SJCRH30 (cell line): ENCODE data around the gene MYH2. TPM values are rescaled to one million over a fixed set of nuclear protein-coding genes. Genes with fewer than 3 reads are reported as not detected.
"Not testable (repeated sequence)": the region's sequence is repeated elsewhere in the genome, so short reads cannot be mapped to it uniquely, and the experiment has no call there.

ENCODE experiments used
- DNase-seq, 2 experiments: peaks; one replicate each; pipeline ENCODE4 v3.0.0-alpha.2; 2015 to 2020
- H3K27ac ChIP-seq: fragments of 250-450 bp; sonication (Bioruptor Pico); 2 replicates; pipeline ENCODE4 v1.5.1; 2020; ENCODE audit warnings: mild to moderate bottlenecking, moderate library complexity
- H3K27me3 ChIP-seq: fragments of 250-450 bp; sonication (Bioruptor Pico); 2 replicates; pipeline ENCODE4 v1.5.1; 2020; ENCODE audit warnings: mild to moderate bottlenecking, moderate library complexity
- H3K36me3 ChIP-seq: fragments of 250-450 bp; sonication (Bioruptor Pico); 2 replicates; pipeline ENCODE4 v1.5.1; 2020; ENCODE audit warnings: mild to moderate bottlenecking, moderate library complexity
- H3K4me1 ChIP-seq: fragments of 250-450 bp; sonication (Bioruptor Pico); 2 replicates; pipeline ENCODE4 v1.5.1; 2020; ENCODE audit warnings: mild to moderate bottlenecking, moderate library complexity
- H3K4me3 ChIP-seq: fragments of 250-450 bp; sonication (Bioruptor Pico); 2 replicates; pipeline ENCODE4 v1.5.1; 2020; ENCODE audit warnings: mild to moderate bottlenecking, moderate library complexity
- H3K9me3 ChIP-seq: fragments of 250-450 bp; sonication (Bioruptor Pico); replicated peaks from 2 replicates; pipeline ENCODE4 v1.5.1; 2020; ENCODE audit warnings: mild to moderate bottlenecking, moderate library complexity
- total RNA-seq: library from RNA; depleted of rRNA; stranded (reverse); fragments of >200 nt; shearing (Covaris generic); gene quantifications from 2 replicates; pipeline ENCODE4 v1.2.3, GENCODE V29; 2014; rRNA removed

MYH2 gene
- total RNA-seq = 0.04 TPM in 1 of 2 replicates, not detected in the other

GRCh38 chr17:10549096-10549842 is at the start of gene MYH2:
MYH2 (minus strand) TSS chr17:10549658; CDS start chr17:10547920, 1,738 bp downstream.
- no peaks in the 10 kb centered on the region for H3K36me3 ChIP-seq
- H3K4me1 ChIP-seq = no peaks in the 10 kb centered on the region
- no peaks in the 10 kb centered on the region for H3K27me3 ChIP-seq
- H3K9me3 ChIP-seq = no peaks in the 10 kb centered on the region
- DNase-seq = no peak
- no peak within 1 kb of the TSS for H3K27ac ChIP-seq
- no peak within 1 kb of the TSS for H3K4me3 ChIP-seq

- H3K4me1 ChIP-seq = no peaks in the 10 kb centered on the region; the same call in 1 of the 2 replicates
- DNase-seq = no peak
Measured at GRCh38 chr17:10598621-10599020, 49.2 kb upstream of the MYH2 start.

GRCh38 chr17:10589553-10590145 is 40.2 kb upstream of the MYH2 start:
- H3K36me3 ChIP-seq = no peaks in the 10 kb centered on the region
- H3K9me3 ChIP-seq = no peaks in the 10 kb centered on the region
- no peaks in the 10 kb centered on the region for H3K4me1 ChIP-seq
- no peak overlapping the region for H3K27ac ChIP-seq
- DNase-seq = no peak
- no peaks in the 10 kb centered on the region for H3K27me3 ChIP-seq
- no peak overlapping the region for H3K4me3 ChIP-seq

More at GRCh38 chr17:10598621-10599020, 49.2 kb upstream of the MYH2 start:
- Histone ChIP-seq H3K27ac (no peak overlapping the region), H3K9me3 (no peaks in the 10 kb centered on the region), H3K36me3 (no peaks in the 10 kb centered on the region), H3K4me3 (no peak overlapping the region), H3K27me3 (no peaks in the 10 kb centered on the region)

- H3K36me3 ChIP-seq = no peaks in the 10 kb centered on the region
- H3K4me1 ChIP-seq = no peaks in the 10 kb centered on the region
- no peak overlapping the region for H3K4me3 ChIP-seq
- no peak for DNase-seq
- H3K27me3 ChIP-seq = no peaks in the 10 kb centered on the region
- H3K27ac ChIP-seq = no peak overlapping the region
- H3K9me3 ChIP-seq = no peaks in the 10 kb centered on the region
Measured at GRCh38 chr17:10585529-10585928, 36.1 kb upstream of the MYH2 start.

GRCh38 chr17:10583834-10584233 is 34.4 kb upstream of the MYH2 start:
- H3K4me3 ChIP-seq = no peak overlapping the region
- no peaks in the 10 kb centered on the region for H3K27me3 ChIP-seq
- no peaks in the 10 kb centered on the region for H3K9me3 ChIP-seq
- H3K27ac ChIP-seq = no peak overlapping the region
- no peaks in the 10 kb centered on the region for H3K36me3 ChIP-seq
- H3K4me1 ChIP-seq = peaks cover 13% of the 10 kb centered on the region
- no peak for DNase-seq

- H3K4me3 ChIP-seq = no peak overlapping the region
- H3K27me3 ChIP-seq = no peaks in the 10 kb centered on the region
- no peak overlapping the region for H3K27ac ChIP-seq
- no peaks in the 10 kb centered on the region for H3K36me3 ChIP-seq
- DNase-seq = peak; percentile 73 to 86
- H3K4me1 ChIP-seq = peaks cover 14% of the 10 kb centered on the region
- H3K9me3 ChIP-seq = no peaks in the 10 kb centered on the region
Measured at GRCh38 chr17:10579270-10579669, 29.8 kb upstream of the MYH2 start.

- no peak overlapping the region for H3K27ac ChIP-seq
- H3K9me3 ChIP-seq = no peaks in the 10 kb centered on the region
- H3K27me3 ChIP-seq = no peaks in the 10 kb centered on the region
- H3K36me3 ChIP-seq = no peaks in the 10 kb centered on the region
- peaks cover 7% of the 10 kb centered on the region for H3K4me1 ChIP-seq
- no peak for DNase-seq
- no peak overlapping the region for H3K4me3 ChIP-seq
Measured at GRCh38 chr17:10574324-10574723, 24.9 kb upstream of the MYH2 start.

- Histone ChIP-seq H3K27me3 (no peaks in the 10 kb centered on the region), H3K9me3 (no peaks in the 10 kb centered on the region), H3K4me1 (no peaks in the 10 kb centered on the region), H3K27ac (no peak overlapping the region), H3K4me3 (no peak overlapping the region), H3K36me3 (no peaks in the 10 kb centered on the region)
- DNase-seq = no peak
Measured at GRCh38 chr17:10563991-10564660, 14.7 kb upstream of the MYH2 start.

GRCh38 chr17:10558049-10558448 is 8.6 kb upstream of the MYH2 start:
- Histone ChIP-seq H3K27me3 (no peaks in the 10 kb centered on the region), H3K27ac (no peak overlapping the region), H3K9me3 (no peaks in the 10 kb centered on the region), H3K36me3 (no peaks in the 10 kb centered on the region), H3K4me3 (no peak overlapping the region), H3K4me1 (no peaks in the 10 kb centered on the region)
- no peak for DNase-seq

- Histone ChIP-seq H3K27me3 (no peaks in the 10 kb centered on the region), H3K4me1 (no peaks in the 10 kb centered on the region), H3K36me3 (no peaks in the 10 kb centered on the region), H3K9me3 (no peaks in the 10 kb centered on the region), H3K27ac (no peak overlapping the region), H3K4me3 (no peak overlapping the region)
- no peak for DNase-seq
Measured at GRCh38 chr17:10557422-10557821, 8.0 kb upstream of the MYH2 start.

GRCh38 chr17:10556301-10557005 is 7.0 kb upstream of the MYH2 start:
- no peaks in the 10 kb centered on the region for H3K27me3 ChIP-seq
- H3K9me3 ChIP-seq = no peaks in the 10 kb centered on the region
- DNase-seq = no peak
- no peak overlapping the region for H3K27ac ChIP-seq
- no peaks in the 10 kb centered on the region for H3K36me3 ChIP-seq
- H3K4me3 ChIP-seq = no peak overlapping the region
- no peaks in the 10 kb centered on the region for H3K4me1 ChIP-seq

- no peaks in the 10 kb centered on the region for H3K9me3 ChIP-seq
- H3K27me3 ChIP-seq = no peaks in the 10 kb centered on the region
- no peak overlapping the region for H3K27ac ChIP-seq
- H3K4me3 ChIP-seq = no peak overlapping the region
- no peaks in the 10 kb centered on the region for H3K36me3 ChIP-seq
- no peaks in the 10 kb centered on the region for H3K4me1 ChIP-seq
- DNase-seq = no peak
Measured at GRCh38 chr17:10550014-10550413, 556 bp upstream of the MYH2 start.

GRCh38 chr17:10547351-10547750 is 2.1 kb downstream of the MYH2 start:
- Histone ChIP-seq H3K36me3 (no peaks in the 10 kb centered on the region), H3K4me3 (no peak overlapping the region), H3K9me3 (no peaks in the 10 kb centered on the region), H3K27ac (no peak overlapping the region), H3K4me1 (peaks cover 5% of the 10 kb centered on the region; the same call in 1 of the 2 replicates), H3K27me3 (no peaks in the 10 kb centered on the region)
- DNase-seq = no peak

GRCh38 chr17:10543486-10543885 is 6.0 kb downstream of the MYH2 start:
- DNase-seq = peak in 1 of 2 experiments; percentile 4
- not testable (repeated sequence) for H3K27me3 ChIP-seq, H3K4me1 ChIP-seq, H3K9me3 ChIP-seq, H3K36me3 ChIP-seq, H3K4me3 ChIP-seq
- H3K27ac ChIP-seq = peak overlapping the region; percentile 46

GRCh38 chr17:10541179-10541578 is 8.3 kb downstream of the MYH2 start:
- H3K27ac ChIP-seq = not testable (repeated sequence)

More at GRCh38 chr17:10541179-10541578, 8.3 kb downstream of the MYH2 start:
- not testable (repeated sequence) for H3K4me3 ChIP-seq, DNase-seq, H3K9me3 ChIP-seq, H3K4me1 ChIP-seq, H3K36me3 ChIP-seq, H3K27me3 ChIP-seq
